MM.1S (cell line): ENCODE measurements around the gene SRP54.

Experiments used
- DNase-seq: peaks from one replicate; pipeline ENCODE4 v3.0.0-alpha.2; 2015
- H2AFZ ChIP-seq: fragments of 300-600 bp; sonication (generic); 2 replicates; pipeline ENCODE4 v1.6.0; 2016; ENCODE audit warnings: antibody characterized with exemption, low read length
- H3F3A ChIP-seq: fragments of 300-600 bp; sonication (generic); 2 replicates; pipeline ENCODE4 v1.6.1; 2016; ENCODE audit warnings: mild to moderate bottlenecking, antibody characterized with exemption, low read length, moderate library complexity, mixed read lengths; ENCODE audit not compliant: insufficient read depth
- H3K27ac ChIP-seq: fragments of 300-600 bp; sonication (generic); 2 replicates; pipeline ENCODE4 v1.5.1; 2016; ENCODE audit warnings: mild to moderate bottlenecking, low read length
- H3K27me3 ChIP-seq: fragments of 300-600 bp; sonication (generic); replicated peaks from 2 replicates; pipeline ENCODE4 v1.6.0; 2016; ENCODE audit warnings: low read length; ENCODE audit not compliant: insufficient read depth
- H3K36me3 ChIP-seq: fragments of 300-600 bp; sonication (generic); replicated peaks from 2 replicates; pipeline ENCODE4 v1.6.1; 2016; ENCODE audit warnings: mild to moderate bottlenecking, low read length, mixed read lengths; ENCODE audit not compliant: insufficient read depth
- H3K4me1 ChIP-seq: fragments of 300-600 bp; sonication (generic); 2 replicates; pipeline ENCODE4 v1.6.1; 2016; ENCODE audit warnings: low read length, mixed read lengths
- H3K4me2 ChIP-seq: fragments of 300-600 bp; sonication (generic); 2 replicates; pipeline ENCODE4 v1.6.0; 2016; ENCODE audit warnings: low read depth, low read length
- H3K4me3 ChIP-seq: fragments of 300-600 bp; sonication (generic); 2 replicates; pipeline ENCODE4 v1.5.1; 2016; ENCODE audit warnings: low read length, mixed read lengths
- H3K79me2 ChIP-seq: fragments of 300-600 bp; sonication (generic); 2 replicates; pipeline ENCODE4 v1.6.1; 2016; ENCODE audit warnings: mixed run types, low read length, mixed read lengths
- H3K9ac ChIP-seq: fragments of 300-600 bp; sonication (generic); 2 replicates; pipeline ENCODE4 v1.6.1; 2016; ENCODE audit warnings: low read length, mixed read lengths
- H3K9me2 ChIP-seq: fragments of 300-600 bp; sonication (generic); replicated peaks from 2 replicates; pipeline ENCODE4 v1.6.1; 2016; ENCODE audit warnings: mild to moderate bottlenecking, low read length, mixed read lengths; ENCODE audit not compliant: insufficient read depth
- H3K9me3 ChIP-seq: fragments of 300-600 bp; sonication (generic); replicated peaks from 2 replicates; pipeline ENCODE4 v1.6.1; 2016; ENCODE audit warnings: mild to moderate bottlenecking, low read length, mixed read lengths; ENCODE audit not compliant: insufficient read depth
- H4K20me1 ChIP-seq: fragments of 300-600 bp; sonication (generic); 2 replicates; pipeline ENCODE4 v1.6.1; 2016; ENCODE audit warnings: mild to moderate bottlenecking, low read length, moderate library complexity, mixed read lengths; ENCODE audit not compliant: insufficient read depth
- CTCF ChIP-seq: fragments of 300-600 bp; sonication (generic); IDR thresholded peaks from 2 replicates; pipeline ENCODE4 v1.5.1; 2016; ENCODE audit warnings: antibody characterized with exemption, low read length, mixed read lengths
- EZH2 ChIP-seq: fragments of 300-600 bp; sonication (generic); optimal IDR thresholded peaks from 2 replicates; pipeline ENCODE3; 2017; ENCODE audit warnings: low read depth, mild to moderate bottlenecking, antibody characterized with exemption, low read length, mixed read lengths
- EZH2phosphoT487 ChIP-seq: fragments of 300-600 bp; sonication (generic); IDR thresholded peaks from 2 replicates; pipeline ENCODE4 v1.6.1; 2018; ENCODE audit warnings: antibody characterized with exemption, low read length

The SRP54 gene

GRCh38 chr14:34993426-34993825 is 10.6 kb downstream of the SRP54 start:
- TF ChIP-seq EZH2 (no peak), CTCF (no peak), EZH2phosphoT487 (no peak)
- Histone ChIP-seq H3K9ac (no peak overlapping the region), H3K4me2 (no peak overlapping the region)

GRCh38 chr14:34994668-34995067 is 11.9 kb downstream of the SRP54 start:
- H3K36me3 ChIP-seq: no peaks in the 10 kb centered on the region
- no peak overlapping the region for H3K4me2 ChIP-seq
- no peaks in the 10 kb centered on the region for H3K9me3 ChIP-seq
- DNase-seq: no peak
- no peaks in the 10 kb centered on the region for H3K9me2 ChIP-seq
- no peaks in the 10 kb centered on the region for H3K4me1 ChIP-seq
- H3K27ac ChIP-seq: no peak overlapping the region
- no peaks in the 10 kb centered on the region for H3F3A ChIP-seq
- H2AFZ ChIP-seq: no peak overlapping the region
- no peaks in the 10 kb centered on the region for H3K27me3 ChIP-seq
- H4K20me1 ChIP-seq: no peaks in the 10 kb centered on the region
- no peak for TF ChIP-seq EZH2phosphoT487
- no peak for TF ChIP-seq EZH2
- TF ChIP-seq CTCF: no peak
- H3K9ac ChIP-seq: no peak overlapping the region
- no peak overlapping the region for H3K4me3 ChIP-seq
- H3K79me2 ChIP-seq: peaks cover 66% of the 10 kb centered on the region

More at GRCh38 chr14:34993426-34993825, 10.6 kb downstream of the SRP54 start:
- no peaks in the 10 kb centered on the region for H3F3A ChIP-seq
- DNase-seq: no peak
- H3K27me3 ChIP-seq: no peaks in the 10 kb centered on the region
- H3K9me3 ChIP-seq: no peaks in the 10 kb centered on the region
- no peak overlapping the region for H3K27ac ChIP-seq
- no peaks in the 10 kb centered on the region for H3K9me2 ChIP-seq
- H3K36me3 ChIP-seq: no peaks in the 10 kb centered on the region
- no peaks in the 10 kb centered on the region for H4K20me1 ChIP-seq
- H3K4me3 ChIP-seq: no peak overlapping the region
- peaks cover 78% of the 10 kb centered on the region for H3K79me2 ChIP-seq
- no peak overlapping the region for H2AFZ ChIP-seq
- no peaks in the 10 kb centered on the region for H3K4me1 ChIP-seq

GRCh38 chr14:34997762-34998161 is 15.0 kb downstream of the SRP54 start:
- H3K9me3 ChIP-seq: no peaks in the 10 kb centered on the region
- H4K20me1 ChIP-seq: no peaks in the 10 kb centered on the region
- H3F3A ChIP-seq: no peaks in the 10 kb centered on the region
- TF ChIP-seq CTCF: no peak
- TF ChIP-seq EZH2phosphoT487: no peak
- no peak for TF ChIP-seq EZH2
- no peaks in the 10 kb centered on the region for H3K27me3 ChIP-seq
- no peaks in the 10 kb centered on the region for H3K36me3 ChIP-seq
- H3K4me2 ChIP-seq: no peak overlapping the region
- no peak for DNase-seq
- no peaks in the 10 kb centered on the region for H3K4me1 ChIP-seq
- no peak overlapping the region for H2AFZ ChIP-seq
- no peak overlapping the region for H3K9ac ChIP-seq
- H3K4me3 ChIP-seq: no peak overlapping the region
- H3K79me2 ChIP-seq: peaks cover 42% of the 10 kb centered on the region
- H3K27ac ChIP-seq: no peak overlapping the region
- H3K9me2 ChIP-seq: no peaks in the 10 kb centered on the region
